ENCODE data around the gene ARAP3. TPM values are rescaled to one million over a fixed set of nuclear protein-coding genes. Genes with fewer than 3 reads are reported as not detected.
"Not testable (repeated sequence)": the region's sequence is repeated elsewhere in the genome, so short reads cannot be mapped to it uniquely, and the experiment has no call there.

ARAP3 gene
- total and polyA plus RNA-seq, 9 of the 15 experiments (the other 6 are each of a cell fraction or from before 2014, with no cell fraction given), result 0.83 to 25.7 (median 6.4) TPM

DNA sequence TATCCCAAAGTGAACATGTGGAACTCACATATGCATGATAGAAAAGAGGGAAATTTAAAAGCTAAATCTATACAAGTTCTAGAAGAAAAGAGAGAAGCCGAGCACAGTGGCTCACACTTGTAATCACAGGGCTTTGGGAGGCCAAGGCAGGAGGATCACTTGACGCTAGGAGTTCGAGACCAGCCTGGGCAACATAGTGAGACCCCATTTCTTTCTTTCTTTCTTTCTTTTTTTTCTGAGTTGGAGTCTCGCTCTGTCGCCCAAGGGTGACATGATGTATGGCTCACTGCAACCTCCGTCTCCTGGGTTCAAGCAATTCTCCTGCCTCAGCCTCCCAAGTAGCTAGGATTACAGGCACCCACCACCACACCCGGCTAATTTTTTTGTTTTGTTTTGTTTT, 72.1 kb downstream of the ARAP3 start:
- H2AFZ ChIP-seq (ENCODE audit: low read depth, low read length); DNase-seq (ENCODE audit: extremely low read depth in 1 of 4, low spot score in 3 of 4); H4K20me1 ChIP-seq (replicated peaks; ENCODE audit: control insufficient read depth, insufficient read depth, low read length); ATAC-seq; H3K27ac ChIP-seq (ENCODE audit: extremely low read depth, low read depth, low read length); H3K9me3 ChIP-seq (replicated peaks; ENCODE audit: control insufficient read depth, insufficient read depth, low read depth, low read length); in situ Hi-C loops (cut with MboI); H3K27me3 ChIP-seq (ENCODE audit: control insufficient read depth in 2 of 2, insufficient read depth in 2 of 2, low read length in 2 of 2); H3K9me1 ChIP-seq (ENCODE audit: control insufficient read depth, insufficient read depth, low read length); BruUV-seq (replicated peaks); CTCF ChIA-PET (ENCODE audit: low intra/inter-chr PET ratio); H3K4me2 ChIP-seq (ENCODE audit: insufficient read depth, low read length); FAIRE-seq; H3K9ac ChIP-seq (ENCODE audit: insufficient read depth in 1 of 2, low read depth in 2 of 2, low read length in 2 of 2); H3K4me3 ChIP-seq: not testable (repeated sequence)
- H3K4me1 ChIP-seq (replicated peaks in 1 of 2; ENCODE audit: control insufficient read depth in 2 of 2, insufficient read depth in 2 of 2, low read length in 2 of 2), result peaks cover 9 to 40% of the 10 kb centered on the region in 2 experiments; a peak in 4 of 5 replicates
- peaks cover 56% of the 10 kb centered on the region; the same call in 2 of the 3 replicates for H3K36me3 ChIP-seq (ENCODE audit: control insufficient read depth, insufficient read depth, low read length)
- peak; percentile 86 for TF ChIP-seq RBM25 (IDR thresholded peaks at IDR 0.05; ENCODE audit: low read depth, low read length, severe bottlenecking)
- TF ChIP-seq ZNF121 (CRISPR knock-in tag; conservative IDR thresholded peaks at IDR 0.05), result peak; percentile 96
- TF ChIP-seq ZBTB33 (CRISPR knock-in tag; IDR thresholded peaks at IDR 0.05), result peak; percentile 26; the same call in 1 of the 2 replicates
- TF ChIP-seq RBFOX2 (IDR thresholded peaks at IDR 0.05; ENCODE audit: low read depth, low read length), result 0 out of 2 replicates have a peak, but pooled peaks have one; percentile 39
- peak; percentile 29 to 43; a peak in 2 of 4 replicates for TF ChIP-seq KDM1A (IDR thresholded peaks at IDR 0.05)
- TF ChIP-seq BCOR (IDR thresholded peaks at IDR 0.05), result peak; percentile 82
- intact Hi-C loops (cut with micrococcal nuclease), result loop anchor here (10.0 kb wide), 1 partner anchor 1495 kb away; the partner anchor contains the start of gene PURA
- POLR2A ChIA-PET, result interaction anchor here (0.7 to 3.2 kb wide), 3 partner anchors 9 to 19 kb away, joined by 6 to 16 read pairs (median 6); partner anchors contain the start of gene DIAPH1
- WGBS (ENCODE audit: insufficient coverage, low coverage, missing lambda C conversion rate), result 86% methylated on average over 4 of the region's 7 CpGs
- H3K79me2 ChIP-seq (ENCODE audit: control insufficient read depth, insufficient read depth, low read length), result peaks cover 99% of the 10 kb centered on the region

Data from K562 (cell line).